Breast epithelium (tissue), 4 donors: ENCODE results near the gene SLC22A23. TPM values are rescaled to one million over a fixed set of nuclear protein-coding genes. Genes with fewer than 3 reads are reported as not detected.

Experiments used
- DNase-seq, 2 donors: peaks; one replicate each; pipeline ENCODE4 v3.0.0-alpha.2; 2019; ENCODE audit warnings: low spot score in 2 of 2
- H3K27ac ChIP-seq, 2 donors: fragments of 200-600 bp; sonication (generic) in 1 of 2; one replicate each; pipeline ENCODE4 v1.5.1; 2016 to 2019; ENCODE audit warnings: mild to moderate bottlenecking in 1 of 2
- H3K27me3 ChIP-seq, 2 donors: fragments of 200-600 bp; sonication (generic) in 1 of 2; one replicate each; pipeline versions ENCODE4 v1.5.1 to v1.6.0; 2017 to 2019; ENCODE audit warnings: control low read depth in 1 of 2, mild to moderate bottlenecking in 1 of 2
- H3K36me3 ChIP-seq: fragments of 200-600 bp; one replicate; pipeline ENCODE4 v1.5.1; 2019
- H3K4me1 ChIP-seq, 2 donors: fragments of 200-600 bp; sonication (generic); one replicate each; pipeline ENCODE4 v1.5.1; 2016 to 2019; ENCODE audit warnings: control low read depth in 1 of 2
- H3K4me3 ChIP-seq, 3 donors: fragments of 200-600 bp; sonication (generic); 1 replicate in 2 of 3; 2 replicates in 1 of 3; pipeline ENCODE4 v1.5.1; 2016 to 2019; ENCODE audit warnings: mild to moderate bottlenecking in 3 of 3, moderate library complexity in 2 of 3
- H3K9me3 ChIP-seq, 2 donors: fragments of 200-600 bp; sonication (generic) in 1 of 2; one replicate each; pipeline ENCODE4 v1.5.1; 2016 to 2019; ENCODE audit warnings: control low read depth in 1 of 2
- POLR2A ChIP-seq: fragments of 450-650 bp; IDR thresholded peaks from one replicate; pipeline ENCODE4 v1.6.1; 2016; ENCODE audit warnings: antibody characterized with exemption, mild to moderate bottlenecking, moderate library complexity
- POLR2AphosphoS5 ChIP-seq, 3 donors: sonication (generic); formaldehyde crosslinking; IDR thresholded peaks; one replicate each; pipeline ENCODE4 v1.6.1; 2017; ENCODE audit warnings: antibody characterized with exemption in 3 of 3
- intact Hi-C: fragments of 100-400 bp; cut with DNase I; formaldehyde crosslinking; loops from one replicate; pipeline ENCODE4 v1.15.1; 2023; ENCODE audit warnings: low total_unique reads
- total RNA-seq, 3 donors: library from RNA; depleted of rRNA; stranded (reverse); fragments of >200 nt; gene quantifications; one replicate each; pipeline ENCODE4 v1.1.0, GENCODE V29; 2016
- TF ChIP-seq, protein P1 (sequence below), 3 donors: fragments of 450-650 bp; IDR thresholded peaks; one replicate each; pipeline ENCODE4 v1.5.1; 2016 to 2017; ENCODE audit warnings: antibody characterized with exemption in 3 of 3, mild to moderate bottlenecking in 3 of 3, moderate library complexity in 3 of 3

The SLC22A23 gene
- total RNA-seq, 3 donors from 2014 or later: 10.9 to 26.3 (median 22.9) TPM

DNA sequence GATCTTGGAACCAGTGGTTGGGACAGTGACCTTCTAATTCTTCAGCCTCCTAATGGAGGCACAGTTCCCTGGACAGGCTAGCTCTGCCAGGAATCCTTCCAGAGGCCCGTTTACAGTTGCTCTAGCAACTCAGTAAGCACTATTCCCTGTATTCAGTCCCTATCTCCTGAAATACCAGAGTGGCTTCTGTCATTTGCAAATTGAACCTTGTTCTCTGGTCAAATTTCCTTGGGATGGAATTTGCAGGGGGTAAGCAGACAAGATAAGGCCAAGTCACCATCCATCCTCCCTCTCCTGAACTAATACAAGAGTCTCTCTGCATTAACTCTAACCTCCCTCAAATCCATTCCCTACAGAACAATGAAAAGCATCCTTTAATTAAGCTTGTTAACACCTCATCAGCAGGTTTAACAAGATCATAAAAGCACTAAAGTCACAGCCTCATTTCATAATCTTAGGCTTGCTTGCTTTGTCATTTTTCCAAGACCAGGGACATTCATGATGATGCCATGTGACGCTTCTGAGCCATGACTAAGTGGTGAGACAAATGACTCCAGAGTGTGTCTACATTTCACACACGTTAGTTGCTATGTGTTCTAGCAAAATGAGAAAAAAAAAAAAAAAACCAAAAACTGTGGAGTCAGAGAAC lies 37.1 kb downstream of the SLC22A23 start:
- no peak overlapping the region for H3K27ac ChIP-seq
- no peak overlapping the region for H3K4me3 ChIP-seq
- no peaks in the 10 kb centered on the region for H3K36me3 ChIP-seq
- DNase-seq: no peak
- H3K4me1 ChIP-seq: no peaks in the 10 kb centered on the region
- H3K27me3 ChIP-seq: no peaks in the 10 kb centered on the region
- intact Hi-C loops: no loop called here
- no peaks in the 10 kb centered on the region for H3K9me3 ChIP-seq
- TF ChIP-seq POLR2A (no peak), POLR2AphosphoS5 (IDR thresholded peaks at IDR 0.05) (no peak)
- TF ChIP-seq, protein P1, sequence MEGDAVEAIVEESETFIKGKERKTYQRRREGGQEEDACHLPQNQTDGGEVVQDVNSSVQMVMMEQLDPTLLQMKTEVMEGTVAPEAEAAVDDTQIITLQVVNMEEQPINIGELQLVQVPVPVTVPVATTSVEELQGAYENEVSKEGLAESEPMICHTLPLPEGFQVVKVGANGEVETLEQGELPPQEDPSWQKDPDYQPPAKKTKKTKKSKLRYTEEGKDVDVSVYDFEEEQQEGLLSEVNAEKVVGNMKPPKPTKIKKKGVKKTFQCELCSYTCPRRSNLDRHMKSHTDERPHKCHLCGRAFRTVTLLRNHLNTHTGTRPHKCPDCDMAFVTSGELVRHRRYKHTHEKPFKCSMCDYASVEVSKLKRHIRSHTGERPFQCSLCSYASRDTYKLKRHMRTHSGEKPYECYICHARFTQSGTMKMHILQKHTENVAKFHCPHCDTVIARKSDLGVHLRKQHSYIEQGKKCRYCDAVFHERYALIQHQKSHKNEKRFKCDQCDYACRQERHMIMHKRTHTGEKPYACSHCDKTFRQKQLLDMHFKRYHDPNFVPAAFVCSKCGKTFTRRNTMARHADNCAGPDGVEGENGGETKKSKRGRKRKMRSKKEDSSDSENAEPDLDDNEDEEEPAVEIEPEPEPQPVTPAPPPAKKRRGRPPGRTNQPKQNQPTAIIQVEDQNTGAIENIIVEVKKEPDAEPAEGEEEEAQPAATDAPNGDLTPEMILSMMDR (IDR thresholded peaks at IDR 0.05): no peak

- no peaks in the 10 kb centered on the region for H3K9me3 ChIP-seq
- no peak overlapping the region for H3K27ac ChIP-seq
- H3K27me3 ChIP-seq: no peaks in the 10 kb centered on the region
- H3K4me3 ChIP-seq: no peak overlapping the region
- no peak for DNase-seq
- no peaks in the 10 kb centered on the region for H3K36me3 ChIP-seq
- TF ChIP-seq POLR2A: no peak
- no peak for TF ChIP-seq POLR2AphosphoS5 (IDR thresholded peaks at IDR 0.05)
- TF ChIP-seq, protein P1 (IDR thresholded peaks at IDR 0.05): no peak
- H3K4me1 ChIP-seq: no peaks in the 10 kb centered on the region
- intact Hi-C loops: no loop called here
Observed at GRCh38 chr6:3418496-3419060, 38.3 kb downstream of the SLC22A23 start.

- Histone ChIP-seq H3K9me3 (no peaks in the 10 kb centered on the region), H3K36me3 (no peaks in the 10 kb centered on the region), H3K4me3 (no peak overlapping the region), H3K27me3 (no peaks in the 10 kb centered on the region), H3K27ac (no peak overlapping the region), H3K4me1 (no peaks in the 10 kb centered on the region)
- intact Hi-C loops: no loop called here
- no peak for DNase-seq
- TF ChIP-seq, protein P1 (IDR thresholded peaks at IDR 0.05): no peak
- TF ChIP-seq POLR2AphosphoS5 (IDR thresholded peaks at IDR 0.05) (no peak), POLR2A (no peak)
Observed at GRCh38 chr6:3417473-3417872, 39.4 kb downstream of the SLC22A23 start.

- no peaks in the 10 kb centered on the region for H3K4me1 ChIP-seq
- intact Hi-C loops: no loop called here
- TF ChIP-seq POLR2AphosphoS5 (IDR thresholded peaks at IDR 0.05): no peak
- TF ChIP-seq POLR2A: no peak
- TF ChIP-seq, protein P1 (IDR thresholded peaks at IDR 0.05): no peak
- DNase-seq: no peak
- no peak overlapping the region for H3K27ac ChIP-seq
- H3K27me3 ChIP-seq: no peaks in the 10 kb centered on the region
- H3K36me3 ChIP-seq: no peaks in the 10 kb centered on the region
- H3K4me3 ChIP-seq: no peak overlapping the region
- no peaks in the 10 kb centered on the region for H3K9me3 ChIP-seq
Observed at GRCh38 chr6:3415490-3415889, 41.4 kb downstream of the SLC22A23 start.

DNA sequence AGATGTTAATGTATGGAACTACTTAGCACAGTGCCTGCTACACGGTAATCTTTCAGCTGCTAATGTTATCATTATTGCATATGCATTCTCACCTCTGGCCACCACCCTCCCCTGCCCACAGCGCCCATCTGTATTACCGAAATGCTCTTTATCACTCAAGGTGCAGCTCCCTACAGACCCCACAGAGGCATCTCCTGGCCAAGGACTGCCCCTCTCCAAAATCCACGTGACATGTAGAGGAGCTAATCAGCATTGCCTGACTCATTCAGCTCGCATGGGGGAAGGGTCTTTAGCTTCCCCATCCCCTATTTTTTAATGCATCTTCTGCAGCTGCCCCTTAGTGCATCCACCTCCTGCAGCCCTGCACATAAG lies 41.8 kb downstream of the SLC22A23 start:
- no peak overlapping the region for H3K27ac ChIP-seq
- no peak overlapping the region for H3K4me3 ChIP-seq
- TF ChIP-seq POLR2AphosphoS5 (IDR thresholded peaks at IDR 0.05) (no peak), POLR2A (no peak)
- TF ChIP-seq, protein P1 (IDR thresholded peaks at IDR 0.05): no peak
- intact Hi-C loops: no loop called here
- H3K27me3 ChIP-seq: no peaks in the 10 kb centered on the region
- H3K4me1 ChIP-seq: no peaks in the 10 kb centered on the region
- no peaks in the 10 kb centered on the region for H3K36me3 ChIP-seq
- H3K9me3 ChIP-seq: no peaks in the 10 kb centered on the region
- DNase-seq: no peak
